Measurements from ENCODE around the gene CPT1C. TPM values are rescaled to one million over a fixed set of nuclear protein-coding genes. Genes with fewer than 3 reads are reported as not detected.

The CPT1C gene
- total and polyA plus RNA-seq, 2 of the 8 experiments (the other 6 are each of a cell fraction or from before 2014, with no cell fraction given), result 79.6 to 91.8 TPM

DNA sequence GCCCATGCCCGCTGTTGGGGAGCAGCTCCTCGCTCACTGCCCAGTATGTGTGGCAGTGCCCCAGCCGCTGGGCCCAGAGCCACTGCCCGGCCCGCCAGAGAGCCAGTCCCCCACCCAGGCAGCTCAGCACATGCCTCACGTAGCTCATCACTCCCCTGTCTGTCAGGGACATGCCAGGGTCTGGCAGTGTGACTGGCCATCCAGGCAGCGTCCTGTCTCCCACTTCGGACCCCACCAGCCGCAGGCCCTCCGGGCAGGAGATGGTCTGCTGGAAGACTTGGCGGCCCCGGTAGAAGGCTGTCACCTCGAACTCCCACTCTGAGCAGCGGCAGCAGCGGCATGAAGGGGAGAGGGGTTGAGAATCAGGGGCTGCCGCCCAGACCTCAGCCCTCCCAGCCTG lies 28.9 kb upstream of the CPT1C start:
- POLR2A ChIA-PET (ENCODE audit: partially characterized antibody), result interaction anchor here (0.6 to 18.0 kb wide), 7 partner anchors 12 to 142 kb away, joined by 3 to 275 read pairs (median 4); partner anchors contain the start of genes PRMT1, RRAS and SCAF1
- no peak overlapping the region for H2BK5ac ChIP-seq (ENCODE audit: low read depth, low read length)
- CTCF ChIA-PET (ENCODE audit: partially characterized antibody), result interaction anchor here (1.8 to 4.4 kb wide), 2 partner anchors 11 to 14 kb away, joined by 4 to 28 read pairs; no protein-coding TSS in a partner anchor
- H3K14ac ChIP-seq (ENCODE audit: insufficient read length), result no peak overlapping the region
- H2BK120ac ChIP-seq (replicated peaks; ENCODE audit: low read depth, low read length), result no peak overlapping the region
- H2BK12ac ChIP-seq (ENCODE audit: low read depth, low read length), result no peak overlapping the region
- no peak overlapping the region for H2BK20ac ChIP-seq (ENCODE audit: low read length)
- FAIRE-seq (no peak), DNase-seq (ENCODE audit: low read depth in 1 of 2, low spot score in 2 of 2) (no peak)
- no peak overlapping the region for H2BK15ac ChIP-seq (ENCODE audit: low read length)
- peaks cover 15% of the 10 kb centered on the region for H3K23me2 ChIP-seq (ENCODE audit: low read depth, low read length)
- WGBS, 2 experiments (ENCODE audit: extremely low coverage in 1 of 2, insufficient coverage in 1 of 2, insufficient read length in 1 of 2, insufficient replicate concordance in 2 of 2, low coverage in 1 of 2, low lambda C conversion rate in 2 of 2, missing lambda C conversion rate in 1 of 2), result 97% methylated on average over 16 of the region's 16 CpGs; no CpG with 5 or more reads in 1 of the 2 experiments
- H3K4ac ChIP-seq (replicated peaks; ENCODE audit: insufficient read length, low read depth, low read length), result no peak overlapping the region
- H4K8ac ChIP-seq (ENCODE audit: extremely low read depth, insufficient read depth, low read length), result no peak overlapping the region; the same call in 1 of the 2 replicates
- no peaks in the 10 kb centered on the region for H3K27me3 ChIP-seq (replicated peaks in 1 of 4; ENCODE audit: control insufficient read depth in 3 of 4, extremely low read depth in 1 of 4, insufficient read depth in 3 of 4, low read length in 3 of 4)
- H3K27ac ChIP-seq (ENCODE audit: low read depth, low read length), result no peak overlapping the region
- H4K5ac ChIP-seq (ENCODE audit: insufficient read length, low read depth, low read length), result no peak overlapping the region
- peaks cover 0 to 12% (median 5%) of the 10 kb centered on the region in 4 experiments; a peak in 6 of 7 replicates for H3K4me1 ChIP-seq (replicated peaks in 1 of 4; ENCODE audit: control insufficient read depth in 3 of 4, insufficient read depth in 4 of 4, low read length in 3 of 4)
- no peak overlapping the region for H3K18ac ChIP-seq (ENCODE audit: extremely low read depth, low read length)
- H3K79me2 ChIP-seq (ENCODE audit: control insufficient read depth in 1 of 2, insufficient read depth in 2 of 2, low read length in 2 of 2), result peaks cover 0 to 24% of the 10 kb centered on the region in 2 experiments; a peak in 2 of 4 replicates
- H3K9ac ChIP-seq (replicated peaks in 1 of 4; ENCODE audit: extremely low read depth in 1 of 4, low read depth in 3 of 4, low read length in 3 of 4), result no peak overlapping the region
- peaks cover 9 to 11% of the 10 kb centered on the region in 2 experiments for H3K9me3 ChIP-seq (ENCODE audit: insufficient read depth in 2 of 2, low read depth in 1 of 2, low read length in 1 of 2)
- H4K91ac ChIP-seq (replicated peaks; ENCODE audit: insufficient read length, low read length), result no peak overlapping the region
- H4K20me1 ChIP-seq (replicated peaks in 1 of 2; ENCODE audit: control insufficient read depth in 1 of 2, insufficient read depth in 2 of 2, low read length in 2 of 2), result peaks cover 11 to 13% of the 10 kb centered on the region in 2 experiments
- TF ChIP-seq YY1 (IDR thresholded peaks at IDR 0.05; ENCODE audit: low read depth, low read length) (no peak), POLR2AphosphoS5 (IDR thresholded peaks at IDR 0.05; ENCODE audit: low read depth, low read length) (0 out of 2 replicates have a peak, but pooled peaks have one; percentile 15)
- H2AK5ac ChIP-seq (ENCODE audit: low read depth, low read length), result no peak overlapping the region
- peaks cover 5% of the 10 kb centered on the region for H3K79me1 ChIP-seq (ENCODE audit: low read depth, low read length)
- H3K23ac ChIP-seq (ENCODE audit: insufficient read length), result no peak overlapping the region
- no peak overlapping the region for H2AFZ ChIP-seq (ENCODE audit: low read length)
- H3K4me2 ChIP-seq (ENCODE audit: insufficient read depth in 1 of 2, low read depth in 2 of 2, low read length in 2 of 2), result no peak overlapping the region
- no peak overlapping the region for H3K4me3 ChIP-seq (ENCODE audit: extremely low read depth in 1 of 4, insufficient read depth in 2 of 4, low read depth in 3 of 4, low read length in 4 of 4)
- peaks cover 18 to 54% (median 40%) of the 10 kb centered on the region in 4 experiments; a peak in 7 of 8 replicates for H3K36me3 ChIP-seq (ENCODE audit: control insufficient read depth in 2 of 4, insufficient read depth in 4 of 4, low read length in 3 of 4)
- H3K56ac ChIP-seq (replicated peaks; ENCODE audit: insufficient read length, low read depth, low read length), result no peak overlapping the region

Measured in H1 (cell line).